WTC11 (cell line): Measurements from ENCODE around the gene NGF. TPM values are rescaled to one million over a fixed set of nuclear protein-coding genes. Genes with fewer than 3 reads are reported as not detected.
A peak's percentile ranks its signal among the peaks of the same experiment; 100 is the strongest.

Experiments used
- ATAC-seq: fragments of 200-7000 bp; cut with Tn5 transposase; 2 replicates; pipeline ENCODE4 v1.10.0; 2021; ENCODE audit warnings: mild to moderate bottlenecking, moderate library complexity
- CTCF ChIA-PET: fragments of 300-600 bp; sonication (Branson Sonifier 250); formaldehyde crosslinking; loops from one replicate; lab custom pipeline; 2021; ENCODE audit warnings: antibody characterized with exemption; lab: Charles Lee
- POLR2A ChIA-PET: fragments of 350-600 bp; sonication (Branson Sonifier 250); formaldehyde crosslinking; loops from one replicate; lab custom pipeline; 2021; ENCODE audit warnings: antibody characterized with exemption; lab: Charles Lee
- DNase-seq: peaks from one replicate; pipeline ENCODE4 v3.0.0; 2021; ENCODE audit warnings: low spot score
- H3K27ac Mint-ChIP-seq: 2 replicates; pipeline ENCODE4 v1.8.0; 2021; ENCODE audit warnings: mixed read lengths
- H3K27me3 Mint-ChIP-seq: 2 replicates; pipeline ENCODE4 v1.8.0; 2021; ENCODE audit warnings: low read depth, mild to moderate bottlenecking, moderate library complexity, mixed read lengths
- H3K36me3 Mint-ChIP-seq: 2 replicates; pipeline ENCODE4 v1.8.0; 2021; ENCODE audit warnings: mixed read lengths
- H3K4me1 Mint-ChIP-seq: 2 replicates; pipeline ENCODE4 v1.8.0; 2022; ENCODE audit warnings: mixed read lengths
- H3K4me3 Mint-ChIP-seq: 2 replicates; pipeline ENCODE4 v1.8.0; 2021; ENCODE audit warnings: mild to moderate bottlenecking, moderate library complexity, mixed read lengths
- H3K9me3 Mint-ChIP-seq: 2 replicates; pipeline ENCODE4 v1.8.0; 2021; ENCODE audit warnings: mixed read lengths
- CBFB ChIP-seq: sonication (generic); formaldehyde crosslinking; IDR thresholded peaks from 2 replicates; pipeline ENCODE4 v1.8.1; 2022; ENCODE audit warnings: mild to moderate bottlenecking, low read depth, missing genetic modification reagents
- CTCF ChIP-seq: fragments of 200-600 bp; IDR thresholded peaks from 2 replicates; pipeline ENCODE4 v1.8.0; 2022; ENCODE audit warnings: antibody characterized with exemption
- FOXP1 ChIP-seq: sonication (generic); formaldehyde crosslinking; IDR thresholded peaks from 2 replicates; pipeline ENCODE4 v1.8.0; 2022; ENCODE audit warnings: missing genetic modification reagents, mild to moderate bottlenecking, moderate library complexity, borderline replicate concordance
- GABPB1 ChIP-seq: sonication (generic); formaldehyde crosslinking; IDR thresholded peaks from 2 replicates; pipeline ENCODE4 v1.8.1; 2023; ENCODE audit warnings: mild to moderate bottlenecking, missing genetic modification reagents
- GTF2I ChIP-seq: fragments of 250-450 bp; sonication (Bioruptor Pico); conservative IDR thresholded peaks from 2 replicates; pipeline ENCODE4 v1.4.0; 2021; ENCODE audit warnings: mild to moderate bottlenecking
- NFATC4 ChIP-seq: fragments of 250-450 bp; sonication (Bioruptor Pico); IDR thresholded peaks from 2 replicates; pipeline ENCODE4 v1.9.0; 2021; ENCODE audit warnings: mild to moderate bottlenecking
- SMAD3 ChIP-seq: sonication (generic); formaldehyde crosslinking; IDR thresholded peaks from 2 replicates; pipeline ENCODE4 v1.8.0; 2022; ENCODE audit warnings: missing genetic modification reagents, mild to moderate bottlenecking, borderline replicate concordance
- SOX15 ChIP-seq: fragments of 250-450 bp; sonication (Bioruptor Pico); IDR thresholded peaks from 2 replicates; pipeline ENCODE4 v1.9.0; 2021; ENCODE audit warnings: mild to moderate bottlenecking
- ZMAT4 ChIP-seq: fragments of 250-450 bp; sonication (Bioruptor Pico); IDR thresholded peaks from 2 replicates; pipeline ENCODE4 v1.9.0; 2021; ENCODE audit warnings: mild to moderate bottlenecking
- ZNF138 ChIP-seq: sonication (generic); formaldehyde crosslinking; conservative IDR thresholded peaks from 2 replicates; pipeline ENCODE4 v1.8.1; 2022; ENCODE audit warnings: mild to moderate bottlenecking, moderate library complexity, missing genetic modification reagents
- ZNF281 ChIP-seq: sonication (generic); formaldehyde crosslinking; IDR thresholded peaks from 2 replicates; pipeline ENCODE4 v1.8.0; 2023; ENCODE audit warnings: mild to moderate bottlenecking, missing genetic modification reagents
- ZNF416 ChIP-seq: fragments of 250-450 bp; sonication (Bioruptor Pico); IDR thresholded peaks from 2 replicates; pipeline ENCODE4 v1.9.0; 2021; ENCODE audit warnings: mild to moderate bottlenecking, inconsistent platforms
- ZNF532 ChIP-seq: fragments of 250-450 bp; sonication (Bioruptor Pico); IDR thresholded peaks from 2 replicates; pipeline ENCODE4 v1.9.0; 2021; ENCODE audit warnings: mild to moderate bottlenecking, borderline replicate concordance
- ZNF671 ChIP-seq: fragments of 250-450 bp; sonication (Bioruptor Pico); IDR thresholded peaks from 2 replicates; pipeline ENCODE4 v1.8.0; 2021; ENCODE audit warnings: mild to moderate bottlenecking
- total RNA-seq: library from RNA; stranded (reverse); gene quantifications from 3 replicates; pipeline ENCODE4 v1.2.3, GENCODE V29; 2021
- TF ChIP-seq, protein P1 (sequence below): fragments of 250-450 bp; sonication (Bioruptor Pico); IDR thresholded peaks from 2 replicates; pipeline ENCODE4 v1.9.0; 2021; ENCODE audit warnings: mild to moderate bottlenecking
- TF ChIP-seq, protein P2 (sequence below): sonication (generic); formaldehyde crosslinking; conservative IDR thresholded peaks from 2 replicates; pipeline ENCODE4 v1.8.1; 2023; ENCODE audit warnings: mild to moderate bottlenecking, low read depth, missing genetic modification reagents, moderate library complexity

The NGF gene
- total RNA-seq, 1 experiment from 2014 or later, result 0.55 TPM

DNA sequence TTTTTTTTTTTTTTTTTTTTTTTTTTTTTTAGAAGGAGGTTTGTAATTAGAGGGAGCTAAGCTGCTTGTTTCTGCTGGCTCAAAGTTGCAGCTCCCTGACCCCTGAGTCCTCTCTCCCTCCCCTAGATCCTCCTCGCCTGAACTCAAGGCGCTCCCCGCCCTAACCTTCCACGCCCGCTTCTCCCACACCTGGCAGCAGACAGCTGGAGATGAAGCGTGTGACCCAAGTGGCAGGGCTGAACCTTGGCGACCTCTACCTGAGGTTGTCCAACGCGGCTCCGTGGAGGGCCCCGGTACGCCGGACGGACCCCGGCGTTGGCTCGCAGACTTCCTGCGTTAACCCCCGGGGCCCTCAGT lies 795 bp downstream of the NGF start:
- no peak for DNase-seq
- no peaks in the 10 kb centered on the region for H3K9me3 Mint-ChIP-seq
- H3K4me1 Mint-ChIP-seq, result peaks cover 18% of the 10 kb centered on the region
- peak overlapping the region; percentile 87 for H3K4me3 Mint-ChIP-seq
- peak; percentile 1; the same call in 1 of the 2 replicates for ATAC-seq
- no peak overlapping the region for H3K27ac Mint-ChIP-seq
- no peaks in the 10 kb centered on the region for H3K36me3 Mint-ChIP-seq
- TF ChIP-seq ZNF281 (CRISPR knock-in tag) (no peak), ZNF671 (CRISPR knock-in tag) (no peak), GTF2I (no peak), GABPB1 (CRISPR knock-in tag) (no peak), FOXP1 (CRISPR knock-in tag) (no peak), SMAD3 (CRISPR knock-in tag) (no peak), ZNF416 (no peak), ZNF532 (CRISPR knock-in tag) (no peak), SOX15 (CRISPR knock-in tag) (no peak), CTCF (no peak), NFATC4 (no peak), ZMAT4 (CRISPR knock-in tag) (no peak), CBFB (CRISPR knock-in tag) (no peak), ZNF138 (CRISPR knock-in tag) (no peak)
- TF ChIP-seq, protein P1, sequence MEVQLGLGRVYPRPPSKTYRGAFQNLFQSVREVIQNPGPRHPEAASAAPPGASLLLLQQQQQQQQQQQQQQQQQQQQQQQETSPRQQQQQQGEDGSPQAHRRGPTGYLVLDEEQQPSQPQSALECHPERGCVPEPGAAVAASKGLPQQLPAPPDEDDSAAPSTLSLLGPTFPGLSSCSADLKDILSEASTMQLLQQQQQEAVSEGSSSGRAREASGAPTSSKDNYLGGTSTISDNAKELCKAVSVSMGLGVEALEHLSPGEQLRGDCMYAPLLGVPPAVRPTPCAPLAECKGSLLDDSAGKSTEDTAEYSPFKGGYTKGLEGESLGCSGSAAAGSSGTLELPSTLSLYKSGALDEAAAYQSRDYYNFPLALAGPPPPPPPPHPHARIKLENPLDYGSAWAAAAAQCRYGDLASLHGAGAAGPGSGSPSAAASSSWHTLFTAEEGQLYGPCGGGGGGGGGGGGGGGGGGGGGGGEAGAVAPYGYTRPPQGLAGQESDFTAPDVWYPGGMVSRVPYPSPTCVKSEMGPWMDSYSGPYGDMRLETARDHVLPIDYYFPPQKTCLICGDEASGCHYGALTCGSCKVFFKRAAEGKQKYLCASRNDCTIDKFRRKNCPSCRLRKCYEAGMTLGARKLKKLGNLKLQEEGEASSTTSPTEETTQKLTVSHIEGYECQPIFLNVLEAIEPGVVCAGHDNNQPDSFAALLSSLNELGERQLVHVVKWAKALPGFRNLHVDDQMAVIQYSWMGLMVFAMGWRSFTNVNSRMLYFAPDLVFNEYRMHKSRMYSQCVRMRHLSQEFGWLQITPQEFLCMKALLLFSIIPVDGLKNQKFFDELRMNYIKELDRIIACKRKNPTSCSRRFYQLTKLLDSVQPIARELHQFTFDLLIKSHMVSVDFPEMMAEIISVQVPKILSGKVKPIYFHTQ (CRISPR knock-in tag), result no peak
- TF ChIP-seq, protein P2, sequence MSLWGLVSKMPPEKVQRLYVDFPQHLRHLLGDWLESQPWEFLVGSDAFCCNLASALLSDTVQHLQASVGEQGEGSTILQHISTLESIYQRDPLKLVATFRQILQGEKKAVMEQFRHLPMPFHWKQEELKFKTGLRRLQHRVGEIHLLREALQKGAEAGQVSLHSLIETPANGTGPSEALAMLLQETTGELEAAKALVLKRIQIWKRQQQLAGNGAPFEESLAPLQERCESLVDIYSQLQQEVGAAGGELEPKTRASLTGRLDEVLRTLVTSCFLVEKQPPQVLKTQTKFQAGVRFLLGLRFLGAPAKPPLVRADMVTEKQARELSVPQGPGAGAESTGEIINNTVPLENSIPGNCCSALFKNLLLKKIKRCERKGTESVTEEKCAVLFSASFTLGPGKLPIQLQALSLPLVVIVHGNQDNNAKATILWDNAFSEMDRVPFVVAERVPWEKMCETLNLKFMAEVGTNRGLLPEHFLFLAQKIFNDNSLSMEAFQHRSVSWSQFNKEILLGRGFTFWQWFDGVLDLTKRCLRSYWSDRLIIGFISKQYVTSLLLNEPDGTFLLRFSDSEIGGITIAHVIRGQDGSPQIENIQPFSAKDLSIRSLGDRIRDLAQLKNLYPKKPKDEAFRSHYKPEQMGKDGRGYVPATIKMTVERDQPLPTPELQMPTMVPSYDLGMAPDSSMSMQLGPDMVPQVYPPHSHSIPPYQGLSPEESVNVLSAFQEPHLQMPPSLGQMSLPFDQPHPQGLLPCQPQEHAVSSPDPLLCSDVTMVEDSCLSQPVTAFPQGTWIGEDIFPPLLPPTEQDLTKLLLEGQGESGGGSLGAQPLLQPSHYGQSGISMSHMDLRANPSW (CRISPR knock-in tag), result no peak
- ChIA-PET CTCF (interaction anchor here (0.6 to 2.9 kb wide), 8 partner anchors 8 to 667 kb away, joined by 3 to 23 read pairs (median 6); partner anchors contain the start of gene DENND2C), POLR2A (interaction anchor here (1.0 kb wide), 1 partner anchor 195 kb away, joined by 5 read pairs; no protein-coding TSS in a partner anchor)
- H3K27me3 Mint-ChIP-seq, result peaks cover 81% of the 10 kb centered on the region
